22Rv1 (cell line): ENCODE results near the gene EIF1AX.

Experiments
- H3K27ac ChIP-seq: fragments of 450-650 bp; 2 replicates; pipeline ENCODE4 v1.5.1; 2017
- ZFX ChIP-seq: fragments of 450-650 bp; IDR thresholded peaks from 2 replicates; pipeline ENCODE4 v1.6.1; 2017; ENCODE audit warnings: antibody characterized with exemption, borderline replicate concordance
- TF ChIP-seq, protein P1 (sequence below): fragments of 450-650 bp; IDR thresholded peaks from 2 replicates; pipeline ENCODE4 v1.5.1; 2017; ENCODE audit warnings: mild to moderate bottlenecking

The EIF1AX gene, protein sequence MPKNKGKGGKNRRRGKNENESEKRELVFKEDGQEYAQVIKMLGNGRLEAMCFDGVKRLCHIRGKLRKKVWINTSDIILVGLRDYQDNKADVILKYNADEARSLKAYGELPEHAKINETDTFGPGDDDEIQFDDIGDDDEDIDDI

DNA sequence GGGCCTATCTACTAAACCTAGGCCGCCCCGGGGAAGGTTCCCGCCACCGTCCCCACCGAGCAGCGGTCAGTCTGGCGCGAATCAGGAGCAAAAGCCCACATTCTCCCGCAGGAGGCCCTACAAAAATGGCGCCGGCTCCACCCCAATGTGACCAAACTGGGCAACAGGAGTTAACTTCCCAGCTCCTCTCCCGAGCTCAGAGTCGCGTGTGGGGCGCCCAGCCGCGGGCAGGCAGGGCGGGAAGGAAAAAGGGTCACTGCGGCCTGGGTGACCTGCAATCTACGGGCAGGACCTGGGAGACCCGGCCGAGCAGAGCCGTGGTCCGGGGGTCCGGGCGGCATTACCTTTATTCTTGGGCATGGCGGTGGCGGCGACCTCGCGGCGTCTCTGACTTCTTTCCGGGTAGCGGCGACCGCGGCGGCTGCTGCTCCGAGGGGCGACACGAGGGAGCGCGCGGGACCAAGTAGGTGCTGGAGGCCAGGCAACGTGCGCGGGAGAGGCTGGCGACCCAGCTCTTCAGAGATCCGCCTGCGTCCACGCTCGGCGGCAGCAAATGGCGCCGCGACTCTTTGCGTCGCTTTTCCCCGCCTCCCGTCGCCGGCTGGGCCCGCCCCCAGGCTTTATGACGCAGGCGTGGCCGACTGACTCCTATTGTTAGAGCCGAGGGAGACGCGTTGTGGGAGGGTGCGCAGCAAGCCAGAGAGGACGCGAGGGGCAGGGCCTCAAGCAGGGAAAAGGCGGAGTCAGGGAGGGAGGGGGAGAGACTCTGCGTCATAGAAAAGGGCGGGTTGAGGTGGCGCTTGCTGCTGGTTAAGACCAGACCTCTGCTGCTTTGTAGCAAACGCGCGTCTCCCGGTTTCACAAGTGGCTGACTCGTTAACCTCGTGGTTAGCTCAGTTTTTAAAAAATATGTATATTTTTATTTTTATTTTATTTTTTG is at the start of gene EIF1AX:
Gene EIF1AX, minus strand, starts transcription at position 558 of the 940 bp plus-strand sequence. Its CDS starts 198 bp downstream, at position 360.
- peak within 1 kb of the TSS; percentile 69 for H3K27ac ChIP-seq
- TF ChIP-seq, protein P1, sequence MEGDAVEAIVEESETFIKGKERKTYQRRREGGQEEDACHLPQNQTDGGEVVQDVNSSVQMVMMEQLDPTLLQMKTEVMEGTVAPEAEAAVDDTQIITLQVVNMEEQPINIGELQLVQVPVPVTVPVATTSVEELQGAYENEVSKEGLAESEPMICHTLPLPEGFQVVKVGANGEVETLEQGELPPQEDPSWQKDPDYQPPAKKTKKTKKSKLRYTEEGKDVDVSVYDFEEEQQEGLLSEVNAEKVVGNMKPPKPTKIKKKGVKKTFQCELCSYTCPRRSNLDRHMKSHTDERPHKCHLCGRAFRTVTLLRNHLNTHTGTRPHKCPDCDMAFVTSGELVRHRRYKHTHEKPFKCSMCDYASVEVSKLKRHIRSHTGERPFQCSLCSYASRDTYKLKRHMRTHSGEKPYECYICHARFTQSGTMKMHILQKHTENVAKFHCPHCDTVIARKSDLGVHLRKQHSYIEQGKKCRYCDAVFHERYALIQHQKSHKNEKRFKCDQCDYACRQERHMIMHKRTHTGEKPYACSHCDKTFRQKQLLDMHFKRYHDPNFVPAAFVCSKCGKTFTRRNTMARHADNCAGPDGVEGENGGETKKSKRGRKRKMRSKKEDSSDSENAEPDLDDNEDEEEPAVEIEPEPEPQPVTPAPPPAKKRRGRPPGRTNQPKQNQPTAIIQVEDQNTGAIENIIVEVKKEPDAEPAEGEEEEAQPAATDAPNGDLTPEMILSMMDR = no peak
- TF ChIP-seq ZFX = no peak

DNA sequence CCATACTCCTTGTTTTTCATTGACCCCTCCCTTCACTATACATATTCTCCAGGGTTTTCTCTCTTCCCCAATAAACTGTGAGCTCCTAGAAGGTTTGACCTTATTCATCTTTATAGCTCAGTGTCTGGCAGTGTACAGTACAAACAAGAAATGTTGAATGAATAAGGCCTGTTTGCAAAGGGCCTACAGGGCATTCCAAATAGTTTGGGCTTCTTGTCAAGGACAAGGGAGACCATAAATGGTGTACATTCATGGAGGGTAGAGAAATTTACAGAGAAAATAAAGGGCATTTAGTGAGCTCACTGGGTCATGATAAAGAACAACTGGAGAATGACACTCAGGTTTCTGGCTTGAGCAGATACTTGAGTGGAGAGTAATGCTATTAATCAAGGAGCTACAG is 47.5 kb upstream of the EIF1AX start:
- no peak for TF ChIP-seq ZFX
- TF ChIP-seq, protein P1 = no peak
- H3K27ac ChIP-seq = no peak overlapping the region

DNA sequence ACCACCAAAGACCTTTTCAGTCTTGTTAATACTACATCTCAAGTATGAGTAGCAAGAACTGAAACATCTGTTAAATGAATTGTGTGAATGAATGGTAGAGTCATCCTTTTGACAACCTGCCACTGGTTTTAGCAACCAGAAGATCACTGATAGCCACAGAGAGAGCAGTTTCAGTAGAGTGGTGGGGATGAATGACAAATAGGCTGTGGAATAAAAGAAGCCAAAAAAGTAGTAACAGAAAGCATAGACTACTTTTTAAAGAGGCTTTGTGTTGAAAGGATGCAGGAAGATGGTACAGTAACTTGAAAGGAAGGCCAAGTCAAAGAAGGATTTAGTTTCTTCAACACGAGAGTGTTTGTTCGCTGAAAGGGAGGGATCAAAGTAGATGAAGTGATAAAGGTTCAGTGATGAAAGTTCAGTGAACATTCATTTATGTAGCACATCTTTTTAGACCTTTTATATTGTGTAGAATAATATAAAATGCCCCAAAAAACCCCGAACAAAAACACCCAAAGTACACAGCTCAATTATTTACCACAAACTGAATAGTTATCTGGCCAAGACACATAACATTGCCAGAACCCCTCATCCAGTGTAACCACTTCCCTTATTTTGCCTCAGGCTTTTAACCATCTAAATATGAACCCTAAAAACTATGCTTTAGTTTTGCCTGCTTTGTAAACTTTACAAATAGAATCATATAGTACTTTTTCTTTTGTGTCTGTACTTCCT is 40.1 kb upstream of the EIF1AX start:
- no peak for TF ChIP-seq ZFX
- TF ChIP-seq, protein P1 = no peak
- no peak overlapping the region for H3K27ac ChIP-seq

DNA sequence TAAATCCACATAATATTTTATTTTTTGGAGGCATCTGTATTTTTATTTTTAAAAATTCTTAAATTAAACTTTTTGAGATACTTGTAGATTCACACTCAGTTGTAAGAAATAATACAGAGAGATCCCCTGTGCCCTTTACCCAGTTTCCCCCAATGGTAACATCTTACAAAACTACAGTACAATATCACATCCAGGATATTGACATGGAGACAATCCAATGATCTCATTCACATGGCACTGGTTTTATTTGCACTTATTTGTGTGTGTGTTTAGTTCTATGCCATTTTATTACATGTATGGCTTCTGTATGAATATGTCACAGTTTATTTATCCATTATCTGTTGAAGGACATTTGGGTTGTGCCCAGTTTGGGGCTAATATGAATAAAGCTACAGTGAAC is 35.5 kb upstream of the EIF1AX start:
- H3K27ac ChIP-seq = no peak overlapping the region
- TF ChIP-seq ZFX = no peak
- TF ChIP-seq, protein P1 = no peak

DNA sequence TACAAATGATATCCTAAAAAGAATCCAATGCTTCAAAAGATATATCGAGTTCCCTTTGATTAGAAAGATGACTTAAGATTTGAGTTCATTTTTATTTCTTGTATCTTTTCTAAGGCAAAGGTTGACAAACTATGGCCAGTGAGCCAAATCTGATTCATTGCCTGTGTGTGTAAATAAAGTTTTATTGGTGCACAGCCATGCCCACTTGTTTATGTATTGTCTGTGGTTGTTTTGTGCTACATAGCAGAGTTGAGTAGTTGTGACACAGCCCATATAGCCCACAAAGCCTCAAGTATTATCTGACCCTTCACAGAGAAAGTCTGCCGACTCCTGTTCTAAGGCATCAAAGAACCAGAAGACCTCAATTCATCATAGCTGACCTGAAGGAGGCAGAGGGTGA is 32.2 kb upstream of the EIF1AX start:
- TF ChIP-seq, protein P1 = no peak
- TF ChIP-seq ZFX = no peak
- H3K27ac ChIP-seq = no peak overlapping the region

DNA sequence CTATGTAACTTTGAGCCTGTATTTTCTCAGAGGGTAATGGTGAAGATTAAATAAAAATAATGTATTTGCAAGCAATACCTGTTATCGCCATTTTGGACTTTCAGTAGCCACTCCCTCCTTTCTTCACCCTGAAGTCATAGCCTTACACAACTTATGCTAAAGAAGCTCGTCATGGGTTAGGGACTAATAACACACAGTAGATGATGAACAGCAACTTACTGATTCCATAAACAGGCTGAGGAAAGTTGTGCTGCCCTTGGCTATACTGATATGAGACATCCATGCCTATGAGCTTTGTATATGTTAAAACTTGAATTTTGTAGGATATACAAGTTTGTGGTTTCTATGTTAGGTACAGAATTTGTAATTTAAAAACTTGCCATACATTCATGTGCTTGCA is 31.7 kb upstream of the EIF1AX start:
- TF ChIP-seq ZFX = no peak
- TF ChIP-seq, protein P1 = no peak
- no peak overlapping the region for H3K27ac ChIP-seq
